HG03565 (cell line): ENCODE measurements around the gene ATOH8.
"Not testable (repeated sequence)": the region's sequence is repeated elsewhere in the genome, so short reads cannot be mapped to it uniquely, and the experiment has no call there.

Experiments
- ATAC-seq: cut with Tn5 transposase; IDR thresholded peaks from one replicate; pipeline ENCODE4 v1.9.1; 2021; ENCODE audit warnings: mild to moderate bottlenecking, moderate library complexity; ENCODE audit not compliant: unreplicated experiment

ATOH8 gene, protein sequence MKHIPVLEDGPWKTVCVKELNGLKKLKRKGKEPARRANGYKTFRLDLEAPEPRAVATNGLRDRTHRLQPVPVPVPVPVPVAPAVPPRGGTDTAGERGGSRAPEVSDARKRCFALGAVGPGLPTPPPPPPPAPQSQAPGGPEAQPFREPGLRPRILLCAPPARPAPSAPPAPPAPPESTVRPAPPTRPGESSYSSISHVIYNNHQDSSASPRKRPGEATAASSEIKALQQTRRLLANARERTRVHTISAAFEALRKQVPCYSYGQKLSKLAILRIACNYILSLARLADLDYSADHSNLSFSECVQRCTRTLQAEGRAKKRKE

DNA sequence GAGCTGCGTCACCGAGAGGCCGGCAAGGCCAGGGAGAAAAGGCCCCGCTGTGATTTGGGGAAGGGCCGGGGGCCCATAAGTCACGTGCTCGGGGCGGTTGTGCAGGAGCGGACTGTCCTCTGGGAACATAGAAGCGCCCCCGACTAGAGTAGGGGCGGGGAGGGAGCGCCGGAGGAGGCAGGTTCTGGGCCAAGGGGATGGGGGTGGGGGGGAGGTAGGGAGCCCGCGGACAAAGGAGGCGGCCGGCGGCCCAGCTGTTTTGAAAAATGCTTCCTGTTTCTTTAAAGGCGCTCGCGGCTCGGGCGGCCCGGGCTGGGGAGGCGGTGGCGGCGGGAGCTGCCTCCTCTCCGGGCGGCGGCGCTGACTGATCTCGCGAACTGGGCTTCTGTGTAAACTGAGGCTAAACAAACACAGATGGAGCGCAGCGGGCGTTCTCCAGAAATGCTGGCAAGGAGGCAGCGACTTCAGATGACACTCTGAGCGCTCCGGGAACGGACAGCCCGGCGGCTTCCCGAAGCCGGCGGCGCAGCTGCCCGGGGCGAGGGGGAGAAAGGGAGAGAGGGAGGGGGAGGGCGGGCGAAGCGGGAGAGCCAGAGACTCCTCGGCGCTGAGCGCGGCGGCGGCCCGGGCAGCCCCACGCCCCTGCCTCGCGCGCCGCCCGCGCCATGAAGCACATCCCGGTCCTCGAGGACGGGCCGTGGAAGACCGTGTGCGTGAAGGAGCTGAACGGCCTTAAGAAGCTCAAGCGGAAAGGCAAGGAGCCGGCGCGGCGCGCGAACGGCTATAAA, at the start of gene ATOH8:
ATOH8 (plus strand) TSS at position 467 of the 788 bp plus-strand sequence; CDS start at position 666, 199 bp downstream.
- ATAC-seq = no peak

DNA sequence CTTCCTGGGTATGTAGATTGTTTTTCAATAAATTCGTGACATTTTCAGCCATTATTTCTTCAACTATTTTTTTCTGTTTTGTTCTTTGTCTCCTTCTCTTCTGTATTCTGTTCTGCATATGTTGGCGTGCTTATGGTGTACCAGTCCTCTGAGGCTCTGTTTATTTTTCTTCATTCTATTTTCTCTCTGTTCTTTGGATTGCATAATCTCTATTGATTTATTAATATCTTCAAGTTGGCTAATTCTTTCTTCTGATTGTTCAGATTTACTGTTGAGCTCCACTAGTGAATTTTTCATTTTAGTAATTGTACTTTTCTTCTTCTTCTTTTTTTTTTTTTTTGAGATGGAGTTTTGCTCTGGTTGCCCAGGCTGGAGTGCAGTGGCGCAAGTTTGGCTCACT, 49.8 kb upstream of the ATOH8 start:
- no peak for ATAC-seq

DNA sequence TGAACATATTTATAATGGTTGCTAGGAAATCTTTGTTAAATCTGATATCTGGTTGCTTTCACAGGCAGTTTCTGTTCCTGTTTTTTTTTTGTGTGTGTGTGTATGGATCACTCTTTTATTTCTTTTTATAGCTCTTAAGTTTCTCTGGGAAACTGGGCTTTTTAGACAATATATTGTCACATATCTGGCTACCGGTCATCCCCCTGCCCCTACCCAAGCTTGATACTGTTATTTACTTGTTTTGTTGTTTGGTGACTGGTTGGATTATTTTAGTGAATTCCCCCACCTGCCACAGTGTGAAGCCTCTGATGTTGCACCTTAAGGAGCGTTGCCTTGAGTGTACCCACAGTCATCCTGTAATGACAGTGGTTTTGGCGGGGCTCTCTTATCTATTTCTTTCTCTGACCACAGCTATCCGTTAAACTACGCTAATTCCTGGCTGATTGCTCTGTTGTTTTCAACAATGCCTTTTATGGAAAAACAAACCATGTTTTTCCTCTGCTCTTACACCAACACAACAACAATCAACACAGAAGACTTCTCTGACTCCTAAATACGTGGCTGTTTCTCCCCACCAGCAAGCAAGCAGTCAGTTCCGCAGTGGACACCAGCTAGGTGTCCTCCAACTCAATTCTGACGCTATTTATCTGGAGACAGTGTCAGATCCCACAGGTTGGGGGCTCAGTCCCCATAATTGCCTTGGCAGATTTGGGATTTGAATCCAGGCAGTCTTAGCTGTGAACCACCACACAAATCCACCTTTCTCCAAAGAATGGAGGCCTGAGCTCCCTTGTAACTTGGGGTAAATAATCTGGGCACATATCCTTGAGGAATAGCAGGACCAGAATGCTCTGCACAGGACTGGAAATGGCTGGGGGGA, 48.8 kb upstream of the ATOH8 start:
- ATAC-seq = peak; percentile 36

DNA sequence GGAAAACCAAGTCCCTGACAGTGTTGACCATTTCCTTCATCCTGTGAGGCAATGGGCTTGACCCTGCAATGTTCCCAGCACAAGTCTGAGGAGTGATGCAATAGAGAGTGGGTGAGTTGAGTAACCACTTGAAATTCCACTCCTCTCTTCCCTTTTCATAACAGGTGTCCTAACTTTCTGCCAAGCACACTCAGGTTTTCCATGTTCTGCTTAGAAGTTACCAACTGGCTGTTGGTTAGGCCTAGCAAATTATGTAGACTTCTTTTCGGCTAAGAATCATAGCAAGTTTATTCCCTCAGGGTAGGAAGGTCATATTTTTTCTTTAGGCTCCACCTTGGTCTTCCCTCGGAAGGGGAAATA, 48.1 kb upstream of the ATOH8 start:
- no peak for ATAC-seq

DNA sequence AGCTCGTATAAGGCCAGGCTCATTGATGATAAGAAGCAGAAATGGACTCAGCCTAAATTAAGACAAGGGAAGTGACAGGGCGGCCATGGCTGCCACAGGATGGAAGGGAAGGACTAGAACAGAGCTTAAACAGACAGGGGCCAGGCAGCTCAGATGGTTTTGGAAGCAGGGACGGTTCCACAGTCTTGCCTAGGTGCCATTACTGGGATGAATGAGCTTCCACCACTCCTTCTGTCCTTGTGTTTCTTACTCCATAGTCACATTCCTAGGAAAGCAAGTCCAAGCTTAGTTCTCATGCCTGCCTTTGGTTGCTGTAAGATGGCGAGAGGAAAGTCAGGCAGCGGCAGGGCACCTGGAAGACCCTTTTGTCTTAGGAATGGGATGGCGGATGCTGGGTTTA, 47.7 kb upstream of the ATOH8 start:
- no peak for ATAC-seq

DNA sequence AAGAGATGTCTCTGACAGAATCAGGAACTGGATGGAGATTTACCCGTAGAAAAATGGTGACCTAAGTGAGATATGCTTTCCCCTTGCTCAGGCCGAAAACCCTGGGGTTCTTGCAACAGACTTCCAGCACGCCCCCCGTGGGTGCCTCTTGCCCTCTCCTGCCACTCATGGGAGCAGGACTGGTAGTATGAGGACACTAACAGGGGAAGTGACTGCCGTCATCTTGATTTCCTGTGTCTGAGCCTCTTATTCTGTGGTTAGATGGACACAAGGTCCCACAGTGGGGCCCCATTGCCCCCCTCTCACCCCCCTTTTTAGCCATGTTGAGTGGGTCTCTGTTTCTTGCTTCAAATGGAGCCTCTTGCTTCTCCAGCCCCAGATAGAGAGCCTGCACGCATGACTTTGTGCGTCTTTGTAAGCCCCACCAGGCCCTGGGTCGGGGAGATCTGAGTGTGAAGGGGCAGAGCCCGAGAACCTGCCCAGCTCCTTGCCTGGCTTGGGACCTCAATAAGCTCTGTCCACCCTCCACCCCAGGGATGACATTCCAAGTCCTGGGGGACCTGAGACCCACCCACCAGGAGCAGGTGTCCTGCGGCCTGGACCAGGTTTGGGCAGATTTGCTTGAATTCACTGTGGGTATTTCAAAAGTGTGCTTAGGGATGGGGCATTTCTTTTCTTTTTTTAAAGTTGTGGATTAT, 47.0 kb upstream of the ATOH8 start:
- no peak for ATAC-seq

DNA sequence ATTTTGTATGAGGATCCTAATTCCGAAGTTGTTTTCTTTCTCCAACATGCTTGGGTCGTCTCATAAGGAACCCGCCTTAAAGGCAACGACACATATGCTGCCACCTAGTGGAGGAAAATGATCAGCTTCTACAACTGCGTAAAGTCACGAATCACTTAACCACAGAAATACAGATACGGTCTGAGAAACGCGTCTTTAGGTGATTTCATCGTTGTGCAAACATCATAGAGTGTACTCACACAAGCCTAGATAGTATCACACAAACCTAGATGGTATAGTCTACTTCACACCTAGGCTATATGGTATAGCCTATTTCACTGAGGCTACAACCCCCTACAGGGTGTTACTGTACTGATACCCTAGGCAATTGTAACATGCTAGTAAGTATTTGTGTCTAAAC, 46.5 kb upstream of the ATOH8 start:
- no peak for ATAC-seq

DNA sequence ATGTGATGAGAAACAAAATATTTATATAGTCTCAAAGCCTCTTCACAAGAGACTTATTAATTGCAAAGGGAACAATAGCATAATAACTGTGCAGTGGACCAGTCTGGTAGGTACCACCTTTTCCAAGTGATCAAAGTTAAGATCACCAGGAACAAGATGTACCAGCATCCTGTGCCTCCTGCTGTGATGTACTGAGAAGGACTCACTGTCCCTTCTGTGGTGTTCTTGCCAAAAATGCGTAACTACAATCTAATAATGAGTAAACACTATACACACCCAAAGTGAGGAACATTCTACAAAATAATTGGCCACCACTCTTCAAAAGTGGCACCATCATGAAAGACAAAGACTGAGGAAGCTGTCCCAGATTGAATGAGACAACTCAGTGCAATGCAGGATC, 45.1 kb upstream of the ATOH8 start:
- ATAC-seq = no peak

DNA sequence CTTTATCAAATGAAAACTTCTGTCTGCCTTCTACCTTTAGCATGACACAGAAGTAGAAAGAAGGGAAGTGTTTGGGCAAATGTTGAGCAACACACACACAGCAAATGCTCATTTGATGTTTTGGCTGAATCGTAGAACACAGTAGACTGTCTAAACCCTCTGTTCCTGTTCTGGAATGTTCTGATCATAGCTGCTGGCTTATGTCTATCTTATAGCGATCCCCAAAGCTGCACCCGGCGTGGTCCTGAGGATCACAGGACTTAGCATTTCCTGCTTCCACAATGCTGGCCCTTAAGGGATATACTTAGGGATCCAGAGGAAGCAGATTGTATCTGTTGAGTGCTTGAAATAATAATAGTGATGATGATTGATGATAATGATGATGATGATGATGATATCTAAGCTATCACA, 44.4 kb upstream of the ATOH8 start:
- ATAC-seq = no peak

DNA sequence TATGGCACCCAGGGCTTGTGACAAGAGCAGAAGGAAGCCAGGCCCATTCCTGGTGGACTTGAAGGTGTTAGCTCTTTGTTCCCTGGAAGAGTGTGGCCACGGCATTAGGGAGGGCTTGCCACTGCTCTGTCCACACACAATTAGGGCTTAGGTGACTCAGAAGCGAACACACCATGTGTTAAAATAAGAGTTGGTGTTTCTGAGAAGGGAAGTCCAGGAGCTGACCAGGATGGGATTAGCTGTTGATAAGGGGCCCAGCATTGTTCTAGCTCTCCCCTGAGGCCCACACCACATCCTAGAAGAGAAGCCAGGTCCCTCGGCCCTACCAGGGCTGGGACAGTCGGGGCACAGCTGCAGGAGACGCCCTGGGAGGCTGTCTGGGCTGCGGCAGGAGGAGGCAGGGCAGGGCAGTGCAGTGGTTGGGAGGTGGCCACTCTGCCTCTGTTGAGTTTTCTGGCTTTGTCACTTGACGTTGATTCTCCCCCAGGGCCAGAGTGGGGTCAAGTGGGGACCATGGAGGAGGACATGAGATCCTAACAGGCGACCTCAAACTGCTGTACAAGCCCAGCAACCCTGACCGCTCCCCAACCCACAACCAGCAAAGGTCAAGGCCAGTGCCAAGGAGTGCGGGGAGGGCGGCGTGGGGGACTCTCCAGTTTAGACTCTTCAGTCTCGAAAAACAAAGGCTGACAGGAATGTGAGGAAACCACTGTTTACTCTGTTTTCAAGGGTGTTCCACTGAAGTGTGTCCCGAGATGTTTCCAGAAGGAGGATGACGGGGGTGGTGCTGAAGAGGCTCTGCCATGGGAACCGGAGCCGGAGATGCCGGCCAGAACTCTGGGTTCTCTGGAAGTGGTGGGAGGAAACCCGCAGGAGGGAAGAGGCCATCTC, 42.9 kb upstream of the ATOH8 start:
- ATAC-seq = no peak

DNA sequence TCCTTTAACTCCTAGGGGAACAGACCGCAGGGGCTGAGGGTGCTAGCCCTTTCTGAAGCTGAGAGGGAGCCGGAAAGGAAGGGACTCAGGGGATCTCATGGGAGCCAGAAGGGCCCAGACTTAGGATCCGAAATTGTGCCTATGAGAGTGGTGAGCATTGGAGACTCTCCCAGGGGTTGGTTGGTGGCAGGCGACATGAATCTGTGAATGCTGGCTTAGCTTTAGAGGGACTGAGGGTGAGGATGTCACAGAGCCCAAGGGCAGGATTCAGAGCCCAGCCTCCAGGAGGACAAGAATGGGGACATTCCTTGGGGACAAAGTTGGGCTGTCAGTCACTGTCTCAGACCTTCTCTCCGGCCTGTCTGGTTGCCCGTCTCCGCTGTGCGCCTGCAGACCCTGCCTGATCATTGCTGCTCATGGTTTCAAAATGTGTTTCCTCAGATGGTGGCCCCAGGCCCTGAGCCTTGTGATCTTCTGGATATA, 42.2 kb upstream of the ATOH8 start:
- ATAC-seq = no peak

DNA sequence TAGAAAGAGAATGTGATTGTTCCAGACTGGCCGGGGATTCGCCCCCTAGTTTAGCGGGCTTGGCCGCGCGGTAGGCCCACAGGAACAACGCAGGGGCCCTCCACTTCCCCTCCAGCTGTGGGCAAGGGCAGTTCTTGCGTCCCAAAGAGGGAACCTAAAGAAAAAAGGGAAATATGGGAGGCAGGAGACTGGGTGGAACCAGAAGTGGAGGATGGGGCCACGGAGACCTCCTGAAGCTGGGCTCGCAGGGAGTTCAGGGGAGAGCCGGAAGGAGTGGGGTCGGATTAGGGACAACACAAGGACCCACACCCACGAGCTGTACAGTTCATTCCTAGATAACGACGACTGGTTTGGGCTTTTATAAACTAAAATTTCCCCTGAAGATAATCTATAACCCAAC, 41.5 kb upstream of the ATOH8 start:
- no peak for ATAC-seq

DNA sequence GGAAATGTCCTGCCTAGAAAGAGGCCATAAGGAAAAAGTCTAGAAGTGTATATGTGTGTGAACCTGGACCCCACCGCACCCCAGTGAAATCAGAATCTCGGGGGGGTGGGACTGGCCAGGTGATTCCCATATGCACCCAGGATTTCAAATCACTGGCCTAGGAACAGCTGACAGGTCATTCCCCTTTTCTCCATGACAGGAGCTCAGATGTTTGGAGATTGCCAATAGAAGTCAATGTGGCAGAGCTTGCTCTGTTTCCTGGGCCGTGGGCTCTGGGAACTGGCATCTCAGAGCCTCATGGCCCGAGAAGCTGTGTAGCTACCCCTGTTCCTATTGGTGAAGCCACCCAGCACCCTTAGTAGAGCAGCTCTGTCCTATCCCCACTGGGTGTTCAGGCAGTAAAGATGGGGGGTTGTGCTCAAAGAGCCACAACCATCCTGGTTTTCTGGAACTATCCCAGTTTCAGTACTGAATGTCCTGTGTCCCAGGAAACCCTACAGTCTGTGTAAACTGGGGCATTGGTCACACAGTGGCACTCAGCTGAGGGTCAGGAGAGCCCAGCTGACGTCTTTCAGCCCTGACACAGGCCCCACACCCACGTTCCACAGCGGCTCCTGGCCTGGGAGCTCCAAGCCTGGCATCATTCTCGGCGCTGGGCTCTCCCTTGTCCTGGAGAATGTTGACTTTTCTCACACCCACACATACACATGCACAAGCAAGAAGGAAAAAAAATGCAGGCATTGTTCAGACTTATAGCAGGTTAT, 40.8 kb upstream of the ATOH8 start:
- no peak for ATAC-seq

DNA sequence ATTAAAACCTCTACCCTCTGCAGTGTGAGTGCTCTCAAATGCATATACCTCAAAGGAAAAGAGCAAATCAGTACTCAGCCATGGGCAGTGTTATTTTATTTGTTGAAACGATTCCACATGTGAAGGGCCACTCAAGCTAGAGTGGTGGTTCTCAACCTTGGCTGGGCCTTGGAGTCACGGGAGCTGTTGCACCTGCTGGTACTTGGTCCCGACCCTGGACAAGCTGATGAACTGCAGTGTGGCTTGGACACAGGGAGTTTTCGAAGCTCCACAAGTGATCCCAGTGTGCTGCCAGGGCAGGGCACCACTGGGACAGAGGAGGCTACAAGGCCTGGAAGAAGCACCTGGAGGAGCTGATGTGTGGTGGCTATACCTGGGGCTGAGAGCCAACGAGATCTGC, 40.0 kb upstream of the ATOH8 start:
- no peak for ATAC-seq

DNA sequence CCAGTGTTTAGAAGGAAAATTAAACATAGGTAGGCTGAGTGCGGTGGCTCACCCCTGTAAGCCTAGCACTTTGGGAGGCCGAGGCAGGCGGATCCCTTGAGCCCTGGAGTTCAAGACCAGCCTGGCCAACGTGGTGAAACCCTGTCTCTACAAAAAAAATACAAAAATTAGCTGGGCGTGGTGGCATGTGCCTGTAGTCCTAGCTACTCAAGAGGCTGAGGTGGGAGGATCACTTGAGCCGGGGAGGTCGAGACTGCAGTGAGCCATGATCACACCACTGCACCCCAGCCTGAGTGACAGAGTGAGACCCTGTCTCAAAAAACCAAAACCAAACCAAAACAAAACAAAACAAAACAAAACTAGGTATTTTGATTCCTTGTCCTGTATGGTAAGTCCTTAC, 39.4 kb upstream of the ATOH8 start:
- not testable (repeated sequence) for ATAC-seq

DNA sequence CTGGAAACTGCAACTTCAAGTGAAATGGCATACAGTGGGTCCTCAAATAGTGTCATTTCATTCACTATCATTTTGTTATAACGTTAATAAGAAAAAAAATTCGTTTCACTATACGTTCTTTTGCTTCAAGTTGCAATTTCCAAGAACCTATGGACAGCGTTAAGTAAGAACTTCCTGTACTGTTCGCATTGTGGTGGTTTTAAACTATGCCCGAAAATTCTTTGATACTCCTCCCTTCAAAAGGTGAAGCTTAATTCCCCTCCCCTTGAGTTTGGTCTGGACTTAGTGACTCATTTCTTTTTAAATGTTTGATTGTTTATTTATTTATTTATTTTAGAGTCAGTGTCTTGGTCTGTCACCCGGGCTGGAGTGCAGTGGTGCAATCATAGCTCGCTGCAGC, 39.0 kb upstream of the ATOH8 start:
- ATAC-seq = no peak

DNA sequence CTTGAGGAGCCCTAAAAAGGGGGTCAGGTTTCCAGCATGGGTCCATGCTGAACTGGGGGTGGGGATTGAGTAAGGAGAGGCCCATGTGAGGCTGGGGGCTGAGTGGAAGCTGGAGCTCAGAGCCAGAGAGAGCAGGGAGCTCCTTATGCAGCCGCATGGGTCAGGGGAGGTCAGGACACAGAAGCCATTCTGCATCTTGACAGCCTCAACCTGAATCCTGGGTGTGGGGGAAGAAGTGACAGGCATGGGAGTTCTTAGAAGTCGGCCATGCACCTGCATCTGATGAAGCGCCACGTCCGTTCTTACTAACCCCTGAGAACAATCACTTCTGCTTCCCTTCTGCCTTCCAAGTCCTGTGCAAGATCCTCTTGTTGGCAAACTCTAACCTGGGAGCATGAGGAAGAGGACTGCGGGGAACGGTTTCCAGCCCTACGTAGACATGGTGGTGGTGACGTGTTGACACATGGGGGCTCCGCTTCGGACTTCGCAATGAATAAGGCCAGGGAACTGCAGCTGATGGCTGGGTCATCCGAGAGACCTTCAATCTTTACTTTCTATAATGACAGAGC, 37.4 kb upstream of the ATOH8 start:
- ATAC-seq = no peak

DNA sequence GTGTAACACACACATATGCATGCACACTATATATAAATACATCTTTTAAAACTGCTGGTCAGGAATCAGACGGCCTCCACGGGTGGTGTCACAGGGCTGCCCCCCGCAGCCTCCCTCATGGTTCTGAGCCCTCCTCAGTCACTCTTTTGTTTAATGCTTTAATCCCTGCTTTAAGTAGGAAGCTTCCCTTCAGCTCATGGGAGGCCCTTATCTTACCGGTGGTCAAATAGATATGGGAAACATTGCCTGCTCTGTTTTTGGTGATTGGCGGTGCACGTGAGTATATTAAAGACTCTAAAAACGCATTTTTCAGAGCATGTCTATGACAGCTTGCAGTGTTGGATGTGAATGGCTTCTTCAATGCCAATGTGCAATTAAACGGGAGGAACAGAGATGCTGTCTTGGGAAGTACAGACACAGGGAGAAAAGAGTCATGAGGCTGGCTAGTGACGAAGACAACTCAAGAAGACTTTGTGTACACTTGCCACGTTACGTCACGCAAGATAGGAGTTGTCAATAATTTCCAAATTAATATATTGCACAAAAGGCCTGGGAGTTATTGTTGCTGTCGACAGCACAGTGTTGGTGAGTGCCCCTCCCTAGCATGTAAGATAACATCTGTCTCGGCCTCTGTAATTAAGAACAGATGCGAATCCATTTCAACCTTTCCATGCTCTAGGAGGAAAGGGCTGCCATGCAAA, 36.3 kb upstream of the ATOH8 start:
- no peak for ATAC-seq
